ENCODE data around the gene ZNF697. TPM values are rescaled to one million over a fixed set of nuclear protein-coding genes. Genes with fewer than 3 reads are reported as not detected.

Gene ZNF697
- total RNA-seq, 2 donors from 2014 or later = 12.0 to 14.8 TPM

DNA sequence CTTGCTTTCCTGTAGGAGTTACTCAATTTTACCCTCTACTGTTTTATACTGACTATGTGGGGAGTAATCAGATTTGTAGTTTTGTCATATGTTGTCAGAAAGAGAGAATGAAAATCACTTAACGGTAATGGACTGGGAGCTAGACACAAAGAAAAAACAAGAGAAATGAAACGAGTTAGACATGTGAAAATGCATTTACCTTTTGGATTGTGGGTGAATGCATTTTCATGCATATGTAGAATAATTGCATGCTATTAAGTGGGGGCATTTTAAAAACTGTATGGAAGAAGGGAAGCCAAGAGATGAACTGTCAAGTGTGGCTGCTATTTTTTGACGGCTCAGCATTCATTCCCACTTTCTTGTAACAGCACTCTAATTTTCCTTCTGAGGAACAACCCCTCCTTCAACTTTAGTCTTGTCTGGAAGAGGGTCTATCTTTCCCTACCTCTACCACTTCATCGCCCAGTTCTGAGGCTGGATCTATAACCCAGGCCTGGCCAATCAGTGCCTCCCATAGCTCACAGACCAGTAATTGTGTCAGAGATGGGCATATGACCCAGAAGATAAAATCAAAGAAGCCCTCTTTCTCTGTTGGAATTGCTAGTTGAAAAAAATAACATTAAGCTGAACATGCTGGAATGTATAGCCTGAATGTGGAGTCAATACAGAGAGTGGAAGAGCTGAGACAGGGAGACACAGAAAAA is 5.2 kb upstream of the ZNF697 start:
- no peak overlapping the region for H3K9ac ChIP-seq (ENCODE audit: extremely low read depth, low read length, poor library complexity, severe bottlenecking)
- no peak overlapping the region for H3K27ac Mint-ChIP-seq
- no peak for DNase-seq
- H3K4me3 Mint-ChIP-seq = no peak overlapping the region
- no peaks in the 10 kb centered on the region for H3K27me3 ChIP-seq (ENCODE audit: control insufficient read depth, insufficient read depth, low read length, poor library complexity, severe bottlenecking)
- H3K36me3 ChIP-seq (ENCODE audit: control insufficient read depth, insufficient read depth, low read length) = no peaks in the 10 kb centered on the region
- no peak overlapping the region for H3K27ac ChIP-seq (ENCODE audit: low read depth, low read length)
- no peaks in the 10 kb centered on the region for H3K9me3 ChIP-seq (ENCODE audit: control insufficient read depth, low read length)
- H3K4me1 ChIP-seq (ENCODE audit: control insufficient read depth, insufficient read depth, low read length) = peaks cover 7% of the 10 kb centered on the region
- H3K27me3 Mint-ChIP-seq (ENCODE audit: insufficient read depth) = no peaks in the 10 kb centered on the region
- no peaks in the 10 kb centered on the region for H3K36me3 Mint-ChIP-seq (ENCODE audit: low read depth)
- peaks cover 35% of the 10 kb centered on the region for H3K4me1 Mint-ChIP-seq
- TF ChIP-seq, protein P1, sequence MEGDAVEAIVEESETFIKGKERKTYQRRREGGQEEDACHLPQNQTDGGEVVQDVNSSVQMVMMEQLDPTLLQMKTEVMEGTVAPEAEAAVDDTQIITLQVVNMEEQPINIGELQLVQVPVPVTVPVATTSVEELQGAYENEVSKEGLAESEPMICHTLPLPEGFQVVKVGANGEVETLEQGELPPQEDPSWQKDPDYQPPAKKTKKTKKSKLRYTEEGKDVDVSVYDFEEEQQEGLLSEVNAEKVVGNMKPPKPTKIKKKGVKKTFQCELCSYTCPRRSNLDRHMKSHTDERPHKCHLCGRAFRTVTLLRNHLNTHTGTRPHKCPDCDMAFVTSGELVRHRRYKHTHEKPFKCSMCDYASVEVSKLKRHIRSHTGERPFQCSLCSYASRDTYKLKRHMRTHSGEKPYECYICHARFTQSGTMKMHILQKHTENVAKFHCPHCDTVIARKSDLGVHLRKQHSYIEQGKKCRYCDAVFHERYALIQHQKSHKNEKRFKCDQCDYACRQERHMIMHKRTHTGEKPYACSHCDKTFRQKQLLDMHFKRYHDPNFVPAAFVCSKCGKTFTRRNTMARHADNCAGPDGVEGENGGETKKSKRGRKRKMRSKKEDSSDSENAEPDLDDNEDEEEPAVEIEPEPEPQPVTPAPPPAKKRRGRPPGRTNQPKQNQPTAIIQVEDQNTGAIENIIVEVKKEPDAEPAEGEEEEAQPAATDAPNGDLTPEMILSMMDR (conservative IDR thresholded peaks at IDR 0.05) = no peak
- no peaks in the 10 kb centered on the region for H3K9me3 Mint-ChIP-seq
- no peak overlapping the region for H3K4me3 ChIP-seq (ENCODE audit: low read length)
- WGBS, 2 experiments (ENCODE audit: insufficient coverage in 1 of 2, insufficient read length in 1 of 2) = 94 to 95% methylated on average over 3 to 4 of the region's 4 CpGs

DNA sequence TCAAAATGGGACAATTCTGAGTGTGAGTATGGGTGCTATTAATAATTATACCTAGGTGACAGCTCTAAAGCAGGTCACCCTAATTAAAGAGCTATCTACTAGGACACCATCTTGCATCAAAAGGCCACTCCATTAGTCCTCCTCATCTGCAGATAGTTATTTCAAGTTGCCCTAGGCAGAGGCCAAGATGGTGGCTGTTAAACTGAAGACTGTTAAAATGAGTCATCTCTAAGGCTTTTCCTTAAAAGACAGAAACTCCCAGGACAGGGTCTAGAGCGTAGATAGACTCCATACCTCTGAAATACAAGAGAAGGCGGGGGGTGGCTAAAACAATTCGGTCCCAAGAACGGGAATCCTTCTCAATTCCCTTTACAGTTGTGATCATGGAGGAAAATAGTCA is 4.5 kb upstream of the ZNF697 start:
- Mint-ChIP-seq H3K4me1 (peaks cover 35% of the 10 kb centered on the region), H3K27ac (no peak overlapping the region), H3K9me3 (no peaks in the 10 kb centered on the region), H3K4me3 (no peak overlapping the region), H3K36me3 (ENCODE audit: low read depth) (no peaks in the 10 kb centered on the region), H3K27me3 (ENCODE audit: insufficient read depth) (no peaks in the 10 kb centered on the region)
- Histone ChIP-seq H3K4me1 (ENCODE audit: control insufficient read depth, insufficient read depth, low read length) (peaks cover 7% of the 10 kb centered on the region), H3K36me3 (ENCODE audit: control insufficient read depth, insufficient read depth, low read length) (no peaks in the 10 kb centered on the region), H3K4me3 (ENCODE audit: low read length) (no peak overlapping the region), H3K27me3 (ENCODE audit: control insufficient read depth, insufficient read depth, low read length, poor library complexity, severe bottlenecking) (no peaks in the 10 kb centered on the region), H3K27ac (ENCODE audit: low read depth, low read length) (no peak overlapping the region), H3K9me3 (ENCODE audit: control insufficient read depth, low read length) (no peaks in the 10 kb centered on the region), H3K9ac (ENCODE audit: extremely low read depth, low read length, poor library complexity, severe bottlenecking) (no peak overlapping the region)
- DNase-seq = no peak
- 92 to 97% methylated on average over 2 to 4 of the region's 4 CpGs for WGBS, 2 experiments (ENCODE audit: insufficient coverage in 1 of 2, insufficient read length in 1 of 2)
- TF ChIP-seq, protein P1 (conservative IDR thresholded peaks at IDR 0.05) = no peak

DNA sequence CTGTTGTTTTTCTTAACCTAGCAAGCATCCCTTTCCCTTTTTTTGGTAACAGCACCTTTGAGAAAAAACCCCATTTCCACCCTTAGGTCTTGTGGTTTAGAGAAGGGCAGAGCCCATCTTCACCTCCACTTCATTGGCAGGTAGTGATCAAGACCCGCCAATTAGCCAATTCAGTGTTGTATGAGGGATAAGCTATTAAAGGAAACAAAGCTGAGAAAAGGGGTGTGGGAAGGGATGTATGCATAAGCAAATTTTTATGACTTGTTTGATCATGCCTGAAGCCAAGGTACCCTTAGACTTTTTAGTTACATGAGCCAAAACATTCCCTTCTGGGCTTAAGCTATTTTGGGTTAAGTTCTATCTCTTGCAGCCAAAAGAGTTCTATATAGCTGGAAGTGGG is 3.6 kb upstream of the ZNF697 start:
- no peak for DNase-seq
- no peaks in the 10 kb centered on the region for H3K27me3 Mint-ChIP-seq (ENCODE audit: insufficient read depth)
- no peak overlapping the region for H3K4me3 Mint-ChIP-seq
- peaks cover 35% of the 10 kb centered on the region for H3K4me1 Mint-ChIP-seq
- H3K9ac ChIP-seq (ENCODE audit: extremely low read depth, low read length, poor library complexity, severe bottlenecking) = no peak overlapping the region
- H3K9me3 ChIP-seq (ENCODE audit: control insufficient read depth, low read length) = no peaks in the 10 kb centered on the region
- no peak overlapping the region for H3K4me3 ChIP-seq (ENCODE audit: low read length)
- WGBS, 2 experiments (ENCODE audit: insufficient coverage in 1 of 2, insufficient read length in 1 of 2) = 95% methylated on average over 1 of the region's 1 CpG; no CpG with 5 or more reads in 1 of the 2 experiments
- H3K36me3 ChIP-seq (ENCODE audit: control insufficient read depth, insufficient read depth, low read length) = no peaks in the 10 kb centered on the region
- no peak overlapping the region for H3K27ac Mint-ChIP-seq
- no peaks in the 10 kb centered on the region for H3K36me3 Mint-ChIP-seq (ENCODE audit: low read depth)
- H3K4me1 ChIP-seq (ENCODE audit: control insufficient read depth, insufficient read depth, low read length) = peaks cover 7% of the 10 kb centered on the region
- H3K27ac ChIP-seq (ENCODE audit: low read depth, low read length) = no peak overlapping the region
- H3K27me3 ChIP-seq (ENCODE audit: control insufficient read depth, insufficient read depth, low read length, poor library complexity, severe bottlenecking) = no peaks in the 10 kb centered on the region
- TF ChIP-seq, protein P1 (conservative IDR thresholded peaks at IDR 0.05) = no peak
- no peaks in the 10 kb centered on the region for H3K9me3 Mint-ChIP-seq

All from endodermal cell (in vitro differentiated cells).